ENCODE data around the gene GAB3.

- TF ChIP-seq CSDC2 (CRISPR knock-in tag; IDR thresholded peaks at IDR 0.05) (no peak), ZNF8 (CRISPR knock-in tag; IDR thresholded peaks at IDR 0.05) (no peak), ZFP3 (CRISPR knock-in tag; IDR thresholded peaks at IDR 0.05) (no peak), TCF4 (CRISPR knock-in tag; IDR thresholded peaks at IDR 0.05; ENCODE audit: borderline replicate concordance) (no peak), ISL1 (CRISPR knock-in tag; IDR thresholded peaks at IDR 0.05) (no peak), GLIS3 (CRISPR knock-in tag; IDR thresholded peaks at IDR 0.05) (no peak)
- TF ChIP-seq, protein P1, sequence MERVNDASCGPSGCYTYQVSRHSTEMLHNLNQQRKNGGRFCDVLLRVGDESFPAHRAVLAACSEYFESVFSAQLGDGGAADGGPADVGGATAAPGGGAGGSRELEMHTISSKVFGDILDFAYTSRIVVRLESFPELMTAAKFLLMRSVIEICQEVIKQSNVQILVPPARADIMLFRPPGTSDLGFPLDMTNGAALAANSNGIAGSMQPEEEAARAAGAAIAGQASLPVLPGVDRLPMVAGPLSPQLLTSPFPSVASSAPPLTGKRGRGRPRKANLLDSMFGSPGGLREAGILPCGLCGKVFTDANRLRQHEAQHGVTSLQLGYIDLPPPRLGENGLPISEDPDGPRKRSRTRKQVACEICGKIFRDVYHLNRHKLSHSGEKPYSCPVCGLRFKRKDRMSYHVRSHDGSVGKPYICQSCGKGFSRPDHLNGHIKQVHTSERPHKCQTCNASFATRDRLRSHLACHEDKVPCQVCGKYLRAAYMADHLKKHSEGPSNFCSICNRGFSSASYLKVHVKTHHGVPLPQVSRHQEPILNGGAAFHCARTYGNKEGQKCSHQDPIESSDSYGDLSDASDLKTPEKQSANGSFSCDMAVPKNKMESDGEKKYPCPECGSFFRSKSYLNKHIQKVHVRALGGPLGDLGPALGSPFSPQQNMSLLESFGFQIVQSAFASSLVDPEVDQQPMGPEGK (CRISPR knock-in tag; IDR thresholded peaks at IDR 0.05; ENCODE audit: borderline replicate concordance): no peak
- TF ChIP-seq, protein P2, sequence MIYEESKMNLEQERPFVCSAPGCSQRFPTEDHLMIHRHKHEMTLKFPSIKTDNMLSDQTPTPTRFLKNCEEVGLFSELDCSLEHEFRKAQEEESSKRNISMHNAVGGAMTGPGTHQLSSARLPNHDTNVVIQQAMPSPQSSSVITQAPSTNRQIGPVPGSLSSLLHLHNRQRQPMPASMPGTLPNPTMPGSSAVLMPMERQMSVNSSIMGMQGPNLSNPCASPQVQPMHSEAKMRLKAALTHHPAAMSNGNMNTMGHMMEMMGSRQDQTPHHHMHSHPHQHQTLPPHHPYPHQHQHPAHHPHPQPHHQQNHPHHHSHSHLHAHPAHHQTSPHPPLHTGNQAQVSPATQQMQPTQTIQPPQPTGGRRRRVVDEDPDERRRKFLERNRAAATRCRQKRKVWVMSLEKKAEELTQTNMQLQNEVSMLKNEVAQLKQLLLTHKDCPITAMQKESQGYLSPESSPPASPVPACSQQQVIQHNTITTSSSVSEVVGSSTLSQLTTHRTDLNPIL (CRISPR knock-in tag; IDR thresholded peaks at IDR 0.05; ENCODE audit: low read depth): no peak
Observed at GRCh38 chrX:154654925-154655324, 96.0 kb downstream of the GAB3 start.
